ENCODE results near the gene DOHH. TPM values are rescaled to one million over a fixed set of nuclear protein-coding genes. Genes with fewer than 3 reads are reported as not detected.

The DOHH gene
- total and polyA plus RNA-seq, 2 experiments from 2014 or later, result 15.0 to 20.4 TPM

GRCh38 chr19:3468211-3468610, 32.3 kb downstream of the DOHH start:
- Histone ChIP-seq H3K4me2 (ENCODE audit: unreplicated experiment) (no peak overlapping the region), H2AFZ (no peak overlapping the region), H4K20me1 (ENCODE audit: insufficient read depth) (no peaks in the 10 kb centered on the region), H3K36me3 (ENCODE audit: low read depth) (no peaks in the 10 kb centered on the region), H3K27ac (no peak overlapping the region), H3F3A (ENCODE audit: insufficient read depth) (0 out of 2 replicates have a peak, but pooled peaks cover 3% of the 10 kb centered on the region), H3K9ac (no peak overlapping the region), H3K27me3 (replicated peaks; ENCODE audit: insufficient read depth) (no peaks in the 10 kb centered on the region), H3K4me1 (ENCODE audit: insufficient read depth) (no peaks in the 10 kb centered on the region), H3K4me3 (no peak overlapping the region), H3K9me2 (ENCODE audit: insufficient read depth) (no peaks in the 10 kb centered on the region), H3K9me3 (ENCODE audit: low read depth) (no peaks in the 10 kb centered on the region), H3K79me2 (ENCODE audit: insufficient read depth) (peaks cover 5% of the 10 kb centered on the region; the same call in 1 of the 2 replicates)
- TF ChIP-seq EZH2 (IDR thresholded peaks at IDR 0.05; ENCODE audit: insufficient read depth, poor library complexity, severe bottlenecking), result no peak
- no peak for TF ChIP-seq EZH2phosphoT487 (IDR thresholded peaks at IDR 0.05; ENCODE audit: insufficient read depth, low read depth)
- in situ Hi-C loops (cut with MboI), result no loop called here
- 96% methylated on average over 3 of the region's 3 CpGs; no CpG with 5 or more reads in 1 of the 2 experiments for WGBS, 2 experiments (ENCODE audit: low coverage in 1 of 2, low lambda C conversion rate in 2 of 2, missing lambda C conversion rate in 2 of 2)
- DNase-seq, result no peak

DNA sequence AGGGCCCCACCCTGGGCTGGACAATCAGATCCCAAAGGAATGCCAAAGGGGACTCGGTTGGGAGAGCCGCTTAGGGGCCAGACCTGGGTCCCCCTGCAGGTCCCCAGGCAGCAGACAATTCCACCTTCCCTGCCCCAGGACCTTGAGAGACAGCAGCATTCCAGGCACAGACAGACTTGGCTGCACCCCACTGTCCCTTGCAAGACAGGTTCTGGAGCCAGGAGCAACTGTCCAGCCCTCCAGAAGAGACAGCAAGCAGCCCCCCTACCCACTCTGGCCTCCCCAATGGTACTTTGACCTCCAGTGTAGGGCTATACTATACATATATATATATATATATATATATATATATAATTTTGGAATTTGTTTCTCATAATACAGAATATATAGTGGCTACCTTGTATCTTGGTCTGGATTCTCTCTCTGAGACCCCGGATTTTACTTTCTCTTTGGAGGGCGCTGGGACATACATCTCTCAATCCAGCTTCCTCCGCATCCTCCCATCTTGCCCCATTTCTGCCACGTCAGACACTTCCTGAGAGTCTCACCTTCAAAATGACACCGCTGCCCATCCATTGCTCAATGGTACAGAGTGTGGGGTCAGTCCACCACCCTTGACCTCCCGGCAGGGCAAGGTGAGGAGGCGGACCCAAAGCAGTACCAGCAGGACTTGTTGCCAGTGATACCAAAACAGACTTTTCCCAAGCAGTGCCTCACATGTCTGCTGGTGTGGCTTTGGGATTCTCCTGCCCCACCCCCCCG, 32.9 kb downstream of the DOHH start:
- no peaks in the 10 kb centered on the region for H3K9me3 ChIP-seq (ENCODE audit: low read depth)
- 83 to 92% methylated on average over 9 to 10 of the region's 10 CpGs for WGBS, 2 experiments (ENCODE audit: low coverage in 1 of 2, low lambda C conversion rate in 2 of 2, missing lambda C conversion rate in 2 of 2)
- in situ Hi-C loops (cut with MboI), result no loop called here
- no peak for TF ChIP-seq EZH2 (IDR thresholded peaks at IDR 0.05; ENCODE audit: insufficient read depth, poor library complexity, severe bottlenecking)
- TF ChIP-seq EZH2phosphoT487 (IDR thresholded peaks at IDR 0.05; ENCODE audit: insufficient read depth, low read depth), result no peak
- H3K4me3 ChIP-seq, result no peak overlapping the region
- no peak overlapping the region for H3K9ac ChIP-seq
- H2AFZ ChIP-seq, result no peak overlapping the region
- no peak overlapping the region for H3K4me2 ChIP-seq (ENCODE audit: unreplicated experiment)
- H3K4me1 ChIP-seq (ENCODE audit: insufficient read depth), result no peaks in the 10 kb centered on the region
- H3K79me2 ChIP-seq (ENCODE audit: insufficient read depth), result peaks cover 5% of the 10 kb centered on the region; the same call in 1 of the 2 replicates
- no peaks in the 10 kb centered on the region for H3K9me2 ChIP-seq (ENCODE audit: insufficient read depth)
- H4K20me1 ChIP-seq (ENCODE audit: insufficient read depth), result no peaks in the 10 kb centered on the region
- no peak overlapping the region for H3K27ac ChIP-seq
- 0 out of 2 replicates have a peak, but pooled peaks cover 3% of the 10 kb centered on the region for H3F3A ChIP-seq (ENCODE audit: insufficient read depth)
- no peak for DNase-seq
- no peaks in the 10 kb centered on the region for H3K36me3 ChIP-seq (ENCODE audit: low read depth)
- H3K27me3 ChIP-seq (replicated peaks; ENCODE audit: insufficient read depth), result no peaks in the 10 kb centered on the region

GRCh38 chr19:3466635-3467034, 33.8 kb downstream of the DOHH start:
- Histone ChIP-seq H3K9me3 (ENCODE audit: low read depth) (no peaks in the 10 kb centered on the region), H3K27ac (no peak overlapping the region), H3K27me3 (replicated peaks; ENCODE audit: insufficient read depth) (no peaks in the 10 kb centered on the region), H3K9ac (no peak overlapping the region), H3K4me3 (no peak overlapping the region), H4K20me1 (ENCODE audit: insufficient read depth) (no peaks in the 10 kb centered on the region), H2AFZ (no peak overlapping the region), H3K36me3 (ENCODE audit: low read depth) (no peaks in the 10 kb centered on the region), H3K4me1 (ENCODE audit: insufficient read depth) (no peaks in the 10 kb centered on the region), H3K4me2 (ENCODE audit: unreplicated experiment) (no peak overlapping the region), H3K9me2 (ENCODE audit: insufficient read depth) (no peaks in the 10 kb centered on the region), H3F3A (ENCODE audit: insufficient read depth) (0 out of 2 replicates have a peak, but pooled peaks cover 3% of the 10 kb centered on the region), H3K79me2 (ENCODE audit: insufficient read depth) (peaks cover 5% of the 10 kb centered on the region)
- WGBS, 2 experiments (ENCODE audit: low coverage in 1 of 2, low lambda C conversion rate in 2 of 2, missing lambda C conversion rate in 2 of 2), result 41% methylated on average over 9 of the region's 9 CpGs
- in situ Hi-C loops (cut with MboI), result no loop called here
- TF ChIP-seq EZH2phosphoT487 (IDR thresholded peaks at IDR 0.05; ENCODE audit: insufficient read depth, low read depth) (no peak), EZH2 (IDR thresholded peaks at IDR 0.05; ENCODE audit: insufficient read depth, poor library complexity, severe bottlenecking) (no peak)
- DNase-seq, result no peak

- Histone ChIP-seq H3K36me3 (ENCODE audit: low read depth) (peaks cover 9% of the 10 kb centered on the region; the same call in 1 of the 2 replicates), H3K9ac (0 out of 2 replicates have a peak overlapping the region, but pooled peaks have one; percentile 10), H3K79me2 (ENCODE audit: insufficient read depth) (peaks cover 14% of the 10 kb centered on the region), H3F3A (ENCODE audit: insufficient read depth) (0 out of 2 replicates have a peak, but pooled peaks cover 8% of the 10 kb centered on the region), H3K4me3 (no peak overlapping the region), H3K9me2 (ENCODE audit: insufficient read depth) (no peaks in the 10 kb centered on the region), H3K27me3 (replicated peaks; ENCODE audit: insufficient read depth) (no peaks in the 10 kb centered on the region), H2AFZ (no peak overlapping the region), H3K4me2 (ENCODE audit: unreplicated experiment) (no peak overlapping the region), H3K27ac (no peak overlapping the region), H3K9me3 (ENCODE audit: low read depth) (no peaks in the 10 kb centered on the region), H3K4me1 (ENCODE audit: insufficient read depth) (no peaks in the 10 kb centered on the region), H4K20me1 (ENCODE audit: insufficient read depth) (no peaks in the 10 kb centered on the region)
- in situ Hi-C loops (cut with MboI), result no loop called here
- TF ChIP-seq EZH2phosphoT487 (IDR thresholded peaks at IDR 0.05; ENCODE audit: insufficient read depth, low read depth) (no peak), EZH2 (IDR thresholded peaks at IDR 0.05; ENCODE audit: insufficient read depth, poor library complexity, severe bottlenecking) (no peak)
- no peak for DNase-seq
- WGBS, 2 experiments (ENCODE audit: low coverage in 1 of 2, low lambda C conversion rate in 2 of 2, missing lambda C conversion rate in 2 of 2), result 77 to 86% methylated on average over 5 to 7 of the region's 7 CpGs
These were observed 34.9 kb downstream of the DOHH start for GRCh38 chr19:3465552-3465951.
